Esophagus squamous epithelium (tissue), 5 donors: Measurements from ENCODE around the gene KRT76. TPM values are rescaled to one million over a fixed set of nuclear protein-coding genes. Genes with fewer than 3 reads are reported as not detected.

Experiments used
- DNase-seq: peaks from one replicate; lab custom pipeline; 2025; lab: John Stamatoyannopoulos, UW
- H3K27ac ChIP-seq, 4 donors: fragments of 200-600 bp; sonication (generic); one replicate each; pipeline ENCODE4 v1.5.1; 2016 to 2019; ENCODE audit warnings: mild to moderate bottlenecking in 1 of 4
- H3K27me3 ChIP-seq, 4 donors: fragments of 200-600 bp; sonication (generic); 1 replicate in 3 of 4; 2 replicates in 1 of 4; pipeline versions ENCODE4 v1.5.1 to v1.6.0; 2017 to 2021; ENCODE audit warnings: antibody characterized with exemption in 1 of 4
- H3K36me3 ChIP-seq, 3 donors: fragments of 200-600 bp; sonication (generic); one replicate each; pipeline ENCODE4 v1.5.1; 2016 to 2019
- H3K4me1 ChIP-seq, 3 donors: fragments of 200-600 bp; sonication (generic); one replicate each; pipeline ENCODE4 v1.5.1; 2017 to 2019
- H3K4me3 ChIP-seq, 4 donors: fragments of 200-600 bp; sonication (generic); 1 replicate in 3 of 4; 2 replicates in 1 of 4; pipeline ENCODE4 v1.5.1; 2016 to 2019; ENCODE audit warnings: mild to moderate bottlenecking in 2 of 4, moderate library complexity in 1 of 4
- H3K9me3 ChIP-seq, 3 donors: fragments of 200-600 bp; sonication (generic); one replicate each; pipeline ENCODE4 v1.5.1; 2016 to 2019
- POLR2A ChIP-seq, 4 donors: fragments of 450-650 bp; IDR thresholded peaks; one replicate each; pipeline ENCODE4 v1.6.1; 2017; ENCODE audit warnings: antibody characterized with exemption in 4 of 4, mild to moderate bottlenecking in 4 of 4, moderate library complexity in 3 of 4
- WGBS, 2 donors: methylation state at CpG; one replicate each; pipeline ENCODE4 v1.1.5; 2018; 5-methylcytosine and 5-hydroxymethylcytosine counted together
- intact Hi-C: fragments of 100-400 bp; cut with DNase I; formaldehyde crosslinking; loops from one replicate; pipeline ENCODE4 v1.15.0; 2022
- total RNA-seq, 4 donors: library from RNA; depleted of rRNA; stranded (reverse); fragments of >200 nt; gene quantifications; one replicate each; pipeline ENCODE4 v1.1.0, GENCODE V29; 2016
- TF ChIP-seq, protein P1 (sequence below), 6 experiments: fragments of 450-650 bp in 4 of 6; fragments of 200-600 bp in 2 of 6; sonication (generic) in 2 of 6; IDR thresholded peaks; one replicate each; pipeline ENCODE4 v1.5.1; 2016 to 2019; ENCODE audit warnings: antibody characterized with exemption in 6 of 6, mild to moderate bottlenecking in 4 of 6, moderate library complexity in 4 of 6
- donor health status: DM: yes; HTN: yes; CAD: no.

Gene KRT76
- total RNA-seq: not detected

DNA sequence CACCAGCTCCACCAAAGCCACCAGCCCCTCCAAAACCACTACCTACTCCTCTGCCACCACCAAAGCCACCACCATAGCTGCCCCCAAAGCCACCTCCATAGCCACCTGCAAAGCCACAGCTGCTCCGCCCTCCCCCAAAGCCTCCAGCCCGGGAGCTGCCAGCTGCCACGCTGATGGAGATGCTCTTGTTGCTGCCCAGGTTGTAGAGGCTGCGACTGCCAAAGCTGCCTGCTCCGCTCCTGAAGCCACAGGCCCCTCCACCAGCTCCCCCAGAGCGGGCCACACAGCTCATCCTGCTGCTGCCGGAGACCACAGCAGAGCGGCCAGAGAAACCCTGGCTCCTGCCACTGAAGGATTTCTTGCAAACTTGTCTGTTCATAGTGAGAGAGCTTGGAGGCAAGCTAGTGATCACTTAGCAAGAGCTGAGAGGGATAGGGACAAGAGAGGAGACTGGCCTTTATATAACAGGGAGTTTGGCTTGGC, at the start of gene KRT76:
Gene KRT76 (minus strand): TSS at position 433 of the 483 bp plus-strand sequence. CDS start 54 bp downstream, at position 379.
- WGBS, 2 donors: 80 to 87% methylated on average over 5 to 8 of the region's 8 CpGs
- TF ChIP-seq POLR2A (IDR thresholded peaks at IDR 0.05): no peak

DNA sequence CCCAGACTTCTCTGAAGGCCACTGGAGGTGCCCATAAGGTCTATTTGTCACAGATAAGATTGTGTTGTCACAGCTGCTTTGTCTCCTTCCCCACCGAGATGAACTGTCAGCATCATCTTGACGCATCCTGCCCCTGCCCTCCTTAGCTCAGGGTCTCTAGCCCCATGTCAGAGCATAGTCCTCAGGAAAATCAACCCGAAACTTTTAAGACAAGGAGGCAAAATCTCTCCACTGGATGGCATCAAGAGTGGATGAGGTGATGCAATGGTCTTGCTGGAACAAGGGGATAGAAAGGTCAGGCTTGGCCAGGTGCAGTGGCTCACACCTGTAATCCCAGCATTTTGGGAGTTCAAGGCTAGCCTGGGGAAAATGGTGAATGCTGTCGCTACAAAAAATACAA, 48.8 kb upstream of the KRT76 start:
- 71% methylated on average over 2 to 4 of the region's 4 CpGs for WGBS, 2 donors
- Histone ChIP-seq H3K9me3 (no peaks in the 10 kb centered on the region), H3K27ac (no peak overlapping the region), H3K4me3 (no peak overlapping the region), H3K4me1 (peaks cover 0 to 20% (median 4%) of the 10 kb centered on the region in 3 donors), H3K36me3 (no peaks in the 10 kb centered on the region), H3K27me3 (no peaks in the 10 kb centered on the region)
- intact Hi-C loops: no loop called here
- DNase-seq: no peak
- TF ChIP-seq, protein P1, sequence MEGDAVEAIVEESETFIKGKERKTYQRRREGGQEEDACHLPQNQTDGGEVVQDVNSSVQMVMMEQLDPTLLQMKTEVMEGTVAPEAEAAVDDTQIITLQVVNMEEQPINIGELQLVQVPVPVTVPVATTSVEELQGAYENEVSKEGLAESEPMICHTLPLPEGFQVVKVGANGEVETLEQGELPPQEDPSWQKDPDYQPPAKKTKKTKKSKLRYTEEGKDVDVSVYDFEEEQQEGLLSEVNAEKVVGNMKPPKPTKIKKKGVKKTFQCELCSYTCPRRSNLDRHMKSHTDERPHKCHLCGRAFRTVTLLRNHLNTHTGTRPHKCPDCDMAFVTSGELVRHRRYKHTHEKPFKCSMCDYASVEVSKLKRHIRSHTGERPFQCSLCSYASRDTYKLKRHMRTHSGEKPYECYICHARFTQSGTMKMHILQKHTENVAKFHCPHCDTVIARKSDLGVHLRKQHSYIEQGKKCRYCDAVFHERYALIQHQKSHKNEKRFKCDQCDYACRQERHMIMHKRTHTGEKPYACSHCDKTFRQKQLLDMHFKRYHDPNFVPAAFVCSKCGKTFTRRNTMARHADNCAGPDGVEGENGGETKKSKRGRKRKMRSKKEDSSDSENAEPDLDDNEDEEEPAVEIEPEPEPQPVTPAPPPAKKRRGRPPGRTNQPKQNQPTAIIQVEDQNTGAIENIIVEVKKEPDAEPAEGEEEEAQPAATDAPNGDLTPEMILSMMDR (IDR thresholded peaks at IDR 0.05): no peak
- TF ChIP-seq POLR2A (IDR thresholded peaks at IDR 0.05): no peak

More for the DNA sequence above, at the start of gene KRT76:
- Histone ChIP-seq H3K4me3 (no peak within 1 kb of the TSS), H3K4me1 (no peaks in the 10 kb centered on the region), H3K9me3 (no peaks in the 10 kb centered on the region), H3K36me3 (no peaks in the 10 kb centered on the region), H3K27ac (no peak within 1 kb of the TSS), H3K27me3 (peaks cover 0 to 27% (median 0%) of the 10 kb centered on the region in 4 donors)
- intact Hi-C loops: no loop called here
- DNase-seq: no peak

DNA sequence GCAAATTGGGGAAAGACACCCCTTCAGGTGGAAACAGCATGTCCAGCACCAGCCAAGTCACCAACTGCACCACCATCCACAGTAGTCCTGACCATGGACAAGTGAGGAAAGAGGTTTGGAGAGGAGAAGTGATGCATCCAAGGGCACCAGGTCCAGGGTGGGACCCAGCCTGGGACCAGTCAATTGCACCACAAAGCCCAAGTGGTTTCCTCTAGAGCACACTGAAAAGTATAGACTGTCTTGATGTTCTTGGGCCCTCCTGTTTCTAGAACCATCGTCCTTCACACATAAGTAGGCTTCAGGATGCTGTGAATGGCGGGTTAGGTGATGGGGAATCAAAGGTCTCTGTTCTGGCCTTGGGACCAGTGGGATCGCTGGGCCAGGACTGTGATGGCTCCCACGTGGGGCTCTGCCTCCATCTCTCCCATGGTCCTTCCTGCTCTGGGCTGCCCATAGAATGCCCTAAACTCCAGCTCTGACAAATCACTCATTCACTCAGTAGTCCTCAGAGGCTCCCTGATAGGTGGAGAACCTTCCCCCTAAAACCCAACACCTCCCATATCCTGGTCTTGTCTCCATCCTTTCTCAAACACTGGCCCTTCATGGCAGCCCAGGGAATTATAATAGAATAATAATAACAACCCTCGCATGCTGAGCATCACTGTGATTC, 47.7 kb upstream of the KRT76 start:
- intact Hi-C loops: no loop called here
- Histone ChIP-seq H3K36me3 (no peaks in the 10 kb centered on the region), H3K27ac (no peak overlapping the region), H3K9me3 (no peaks in the 10 kb centered on the region), H3K4me3 (no peak overlapping the region), H3K27me3 (no peaks in the 10 kb centered on the region), H3K4me1 (peaks cover 0 to 31% (median 4%) of the 10 kb centered on the region in 3 donors)
- no peak for DNase-seq
- WGBS, 2 donors: 84 to 88% methylated on average over 5 of the region's 5 CpGs
- no peak for TF ChIP-seq POLR2A (IDR thresholded peaks at IDR 0.05)
- TF ChIP-seq, protein P1 (IDR thresholded peaks at IDR 0.05): no peak

DNA sequence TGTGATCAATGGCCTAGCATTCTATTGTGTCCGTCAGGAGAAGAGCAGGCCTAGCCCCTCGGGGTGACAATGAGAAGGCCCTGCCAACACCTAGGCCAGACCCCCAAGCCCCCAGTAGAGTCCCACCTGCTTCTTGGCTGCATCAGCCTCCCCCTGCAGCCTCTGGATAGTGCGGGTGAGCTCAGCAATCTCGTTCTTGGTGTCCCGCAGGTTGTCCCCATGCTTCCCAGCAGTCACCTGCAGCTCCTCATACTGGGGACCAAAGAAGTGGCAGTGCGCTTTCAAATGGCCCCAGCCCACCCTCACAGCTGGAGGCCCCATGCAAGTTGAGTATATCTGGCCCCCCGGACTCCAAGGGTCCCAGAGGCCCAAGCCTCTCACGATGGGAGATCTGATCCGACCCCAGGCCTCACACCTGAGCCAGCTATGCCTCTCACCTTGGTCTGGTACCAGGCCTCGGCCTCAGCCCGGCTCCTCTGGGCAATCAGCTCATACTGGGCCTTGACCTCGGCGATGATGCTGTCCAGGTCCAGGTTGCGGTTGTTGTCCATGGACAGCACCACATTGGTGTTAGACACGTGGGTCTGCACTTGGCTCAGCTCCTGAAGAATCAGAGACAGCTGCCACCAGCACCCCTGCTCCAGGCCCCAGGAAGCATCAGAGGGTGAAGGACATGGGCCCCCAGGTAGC, 46.8 kb upstream of the KRT76 start:
- no peak overlapping the region for H3K4me3 ChIP-seq
- no peaks in the 10 kb centered on the region for H3K36me3 ChIP-seq
- peaks cover 0 to 40% (median 5%) of the 10 kb centered on the region in 3 donors for H3K4me1 ChIP-seq
- no peak for TF ChIP-seq POLR2A (IDR thresholded peaks at IDR 0.05)
- TF ChIP-seq, protein P1 (IDR thresholded peaks at IDR 0.05): no peak
- no peak for DNase-seq
- peaks cover 0 to 5% (median 0%) of the 10 kb centered on the region in 4 donors for H3K27me3 ChIP-seq
- H3K9me3 ChIP-seq: no peaks in the 10 kb centered on the region
- no peak overlapping the region for H3K27ac ChIP-seq
- intact Hi-C loops: no loop called here
- WGBS, 2 donors: 80% methylated on average over 6 of the region's 15 CpGs; no CpG with 5 or more reads in 1 of the 2 donors

DNA sequence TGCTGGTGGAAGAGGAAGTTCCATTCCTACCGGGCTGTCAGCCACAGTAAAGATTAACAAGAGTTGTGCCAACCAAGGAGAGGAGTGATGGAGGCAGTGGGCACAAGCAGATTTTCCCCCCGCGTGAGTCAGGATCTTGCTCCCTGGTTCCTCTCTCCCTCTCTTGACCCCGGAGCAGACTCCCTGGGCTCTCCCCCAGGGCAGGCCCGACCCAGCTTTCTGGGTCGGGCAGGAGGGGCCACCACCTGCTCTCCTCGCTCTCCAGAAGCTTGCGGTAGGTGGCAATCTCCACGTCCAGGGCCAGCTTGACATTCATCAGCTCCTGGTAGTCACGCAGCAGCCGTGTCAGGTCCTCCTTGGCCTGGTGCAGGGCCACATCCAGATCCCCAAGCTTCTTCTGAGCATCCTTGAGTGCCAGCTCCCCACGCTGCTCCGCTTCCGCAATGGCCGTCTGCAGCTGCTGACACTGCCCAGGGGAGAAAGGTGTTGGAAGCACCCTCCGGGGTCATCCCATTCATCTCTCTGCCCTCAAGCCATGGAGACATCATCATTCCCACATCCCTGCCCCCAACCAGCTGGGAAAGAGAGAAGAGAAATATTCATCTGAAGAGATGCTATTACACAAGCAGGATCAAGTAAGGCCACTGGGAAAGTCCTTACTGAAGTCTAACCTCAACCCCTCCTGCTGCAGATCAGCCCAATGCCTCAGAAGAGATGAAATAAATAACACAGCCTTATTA, 45.8 kb upstream of the KRT76 start:
- TF ChIP-seq POLR2A (IDR thresholded peaks at IDR 0.05): no peak
- TF ChIP-seq, protein P1 (IDR thresholded peaks at IDR 0.05): no peak
- intact Hi-C loops: no loop called here
- Histone ChIP-seq H3K27ac (peak overlapping the region in 1 of 4 donors; percentile 22), H3K4me3 (no peak overlapping the region), H3K27me3 (peaks cover 0 to 7% (median 0%) of the 10 kb centered on the region in 4 donors), H3K9me3 (no peaks in the 10 kb centered on the region), H3K4me1 (peaks cover 0 to 50% (median 8%) of the 10 kb centered on the region in 3 donors), H3K36me3 (no peaks in the 10 kb centered on the region)
- WGBS, 2 donors: 60 to 69% methylated on average over 10 to 15 of the region's 16 CpGs
- DNase-seq: no peak
